Measurements from ENCODE around the gene SORCS1.

The SORCS1 gene

DNA sequence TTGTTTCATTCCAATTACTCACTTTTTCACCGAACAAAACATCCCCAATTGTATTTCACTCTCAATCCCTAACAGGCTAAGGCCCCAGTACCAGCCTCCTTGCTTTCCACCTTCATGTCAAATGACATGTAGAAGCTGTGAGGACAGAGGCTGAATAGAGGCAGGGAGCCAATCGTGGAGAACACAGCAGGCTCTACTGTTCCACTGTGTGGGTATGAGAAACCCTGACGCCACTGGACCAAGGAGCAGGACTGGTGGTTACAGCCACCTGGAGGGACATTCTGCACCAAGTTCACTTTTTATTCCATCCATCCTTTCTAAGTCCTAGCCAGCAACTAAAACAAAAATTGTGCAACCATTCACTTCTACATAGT is 502.8 kb downstream of the SORCS1 start:
- no peak overlapping the region for H3K9ac ChIP-seq (ENCODE audit: low read length)
- H3K27me3 ChIP-seq (ENCODE audit: insufficient read depth, low read length) = no peaks in the 10 kb centered on the region
- no peaks in the 10 kb centered on the region for H3K36me3 ChIP-seq (ENCODE audit: insufficient read depth, low read length)
- no peak overlapping the region for H3K4me3 ChIP-seq (ENCODE audit: low read depth, low read length, poor library complexity, severe bottlenecking)
- H3K27ac ChIP-seq (ENCODE audit: low read depth, low read length, poor library complexity, severe bottlenecking) = no peak overlapping the region
- TF ChIP-seq EZH2 (IDR thresholded peaks at IDR 0.05; ENCODE audit: borderline replicate concordance, low read length) = no peak
- TF ChIP-seq, protein P1, sequence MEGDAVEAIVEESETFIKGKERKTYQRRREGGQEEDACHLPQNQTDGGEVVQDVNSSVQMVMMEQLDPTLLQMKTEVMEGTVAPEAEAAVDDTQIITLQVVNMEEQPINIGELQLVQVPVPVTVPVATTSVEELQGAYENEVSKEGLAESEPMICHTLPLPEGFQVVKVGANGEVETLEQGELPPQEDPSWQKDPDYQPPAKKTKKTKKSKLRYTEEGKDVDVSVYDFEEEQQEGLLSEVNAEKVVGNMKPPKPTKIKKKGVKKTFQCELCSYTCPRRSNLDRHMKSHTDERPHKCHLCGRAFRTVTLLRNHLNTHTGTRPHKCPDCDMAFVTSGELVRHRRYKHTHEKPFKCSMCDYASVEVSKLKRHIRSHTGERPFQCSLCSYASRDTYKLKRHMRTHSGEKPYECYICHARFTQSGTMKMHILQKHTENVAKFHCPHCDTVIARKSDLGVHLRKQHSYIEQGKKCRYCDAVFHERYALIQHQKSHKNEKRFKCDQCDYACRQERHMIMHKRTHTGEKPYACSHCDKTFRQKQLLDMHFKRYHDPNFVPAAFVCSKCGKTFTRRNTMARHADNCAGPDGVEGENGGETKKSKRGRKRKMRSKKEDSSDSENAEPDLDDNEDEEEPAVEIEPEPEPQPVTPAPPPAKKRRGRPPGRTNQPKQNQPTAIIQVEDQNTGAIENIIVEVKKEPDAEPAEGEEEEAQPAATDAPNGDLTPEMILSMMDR (IDR thresholded peaks at IDR 0.05; ENCODE audit: low read length) = no peak
- no peak overlapping the region for H2AFZ ChIP-seq (ENCODE audit: low read length)
- H3K4me1 ChIP-seq (ENCODE audit: insufficient read depth, low read length, severe bottlenecking) = no peaks in the 10 kb centered on the region
- H4K20me1 ChIP-seq (ENCODE audit: insufficient read depth, low read length) = no peaks in the 10 kb centered on the region
- no peaks in the 10 kb centered on the region for H3F3A ChIP-seq (ENCODE audit: insufficient read depth, low read length)
- H3K9me3 ChIP-seq (ENCODE audit: low read length) = no peaks in the 10 kb centered on the region
- H3K9me2 ChIP-seq (ENCODE audit: low read depth, low read length) = no peaks in the 10 kb centered on the region
- H3K79me2 ChIP-seq (ENCODE audit: insufficient read depth, low read length) = no peaks in the 10 kb centered on the region
- no peak overlapping the region for H3K4me2 ChIP-seq (ENCODE audit: low read length)

DNA sequence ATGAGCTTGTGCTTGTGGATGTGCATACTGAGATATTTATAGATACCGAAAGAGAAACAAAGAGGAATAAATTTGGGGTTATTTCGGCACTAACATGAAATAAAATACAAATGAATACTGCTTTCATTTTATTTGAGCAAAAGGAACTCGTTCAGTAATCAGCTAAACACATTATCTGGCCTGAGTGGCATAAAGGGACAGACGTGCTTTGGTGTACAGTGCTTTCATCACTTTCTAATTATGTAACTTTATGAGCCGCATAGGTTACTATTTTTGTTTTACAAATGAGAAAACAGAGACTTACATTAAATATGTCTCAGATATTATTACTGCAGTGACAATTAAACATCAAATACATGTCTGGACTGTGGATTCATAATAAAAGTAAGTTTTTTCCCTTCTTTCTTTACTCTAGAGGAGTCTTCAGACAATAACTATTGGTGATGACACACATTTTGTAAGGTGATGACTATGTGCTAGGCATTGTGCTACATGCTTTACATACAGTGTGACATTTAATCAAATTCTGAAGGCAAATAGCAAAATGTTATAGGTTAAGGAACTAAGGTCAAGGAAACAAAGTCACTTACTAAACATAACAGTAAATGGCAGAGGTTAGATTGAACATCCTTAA is 503.3 kb downstream of the SORCS1 start:
- no peaks in the 10 kb centered on the region for H3K9me3 ChIP-seq (ENCODE audit: low read length)
- H4K20me1 ChIP-seq (ENCODE audit: insufficient read depth, low read length) = no peaks in the 10 kb centered on the region
- no peak for TF ChIP-seq EZH2 (IDR thresholded peaks at IDR 0.05; ENCODE audit: borderline replicate concordance, low read length)
- TF ChIP-seq, protein P1 (IDR thresholded peaks at IDR 0.05; ENCODE audit: low read length) = no peak
- no peaks in the 10 kb centered on the region for H3K9me2 ChIP-seq (ENCODE audit: low read depth, low read length)
- no peaks in the 10 kb centered on the region for H3K4me1 ChIP-seq (ENCODE audit: insufficient read depth, low read length, severe bottlenecking)
- no peaks in the 10 kb centered on the region for H3K27me3 ChIP-seq (ENCODE audit: insufficient read depth, low read length)
- H2AFZ ChIP-seq (ENCODE audit: low read length) = no peak overlapping the region
- no peaks in the 10 kb centered on the region for H3F3A ChIP-seq (ENCODE audit: insufficient read depth, low read length)
- H3K9ac ChIP-seq (ENCODE audit: low read length) = no peak overlapping the region
- no peak overlapping the region for H3K4me2 ChIP-seq (ENCODE audit: low read length)
- no peak overlapping the region for H3K27ac ChIP-seq (ENCODE audit: low read depth, low read length, poor library complexity, severe bottlenecking)
- no peak overlapping the region for H3K4me3 ChIP-seq (ENCODE audit: low read depth, low read length, poor library complexity, severe bottlenecking)
- no peaks in the 10 kb centered on the region for H3K79me2 ChIP-seq (ENCODE audit: insufficient read depth, low read length)
- H3K36me3 ChIP-seq (ENCODE audit: insufficient read depth, low read length) = no peaks in the 10 kb centered on the region

DNA sequence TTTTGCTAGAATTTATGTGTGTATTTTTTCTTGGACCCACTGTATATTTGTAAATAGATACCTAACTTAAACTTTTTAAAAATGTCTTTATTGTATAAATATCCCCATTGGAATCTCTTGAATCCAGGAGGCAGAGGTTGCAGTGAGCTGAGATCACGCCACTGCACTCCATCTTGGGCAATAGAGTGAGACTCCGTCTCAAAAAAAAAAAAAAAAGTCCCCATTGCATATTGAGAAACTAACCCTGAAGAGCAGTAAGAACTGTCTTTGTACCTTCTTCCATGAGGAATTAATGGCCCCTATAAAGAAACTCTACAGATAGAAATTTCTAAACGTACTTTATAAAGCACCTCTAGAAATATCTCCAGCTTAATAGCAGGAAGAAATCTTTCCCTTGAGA is 504.0 kb downstream of the SORCS1 start:
- Histone ChIP-seq H3K4me3 (ENCODE audit: low read depth, low read length, poor library complexity, severe bottlenecking) (no peak overlapping the region), H3K36me3 (ENCODE audit: insufficient read depth, low read length) (no peaks in the 10 kb centered on the region), H3F3A (ENCODE audit: insufficient read depth, low read length) (no peaks in the 10 kb centered on the region), H3K79me2 (ENCODE audit: insufficient read depth, low read length) (no peaks in the 10 kb centered on the region), H3K27ac (ENCODE audit: low read depth, low read length, poor library complexity, severe bottlenecking) (no peak overlapping the region), H3K9me3 (ENCODE audit: low read length) (no peaks in the 10 kb centered on the region), H3K4me1 (ENCODE audit: insufficient read depth, low read length, severe bottlenecking) (no peaks in the 10 kb centered on the region), H3K9ac (ENCODE audit: low read length) (no peak overlapping the region), H3K9me2 (ENCODE audit: low read depth, low read length) (no peaks in the 10 kb centered on the region), H2AFZ (ENCODE audit: low read length) (no peak overlapping the region), H4K20me1 (ENCODE audit: insufficient read depth, low read length) (no peaks in the 10 kb centered on the region), H3K4me2 (ENCODE audit: low read length) (no peak overlapping the region), H3K27me3 (ENCODE audit: insufficient read depth, low read length) (no peaks in the 10 kb centered on the region)
- TF ChIP-seq, protein P1 (IDR thresholded peaks at IDR 0.05; ENCODE audit: low read length) = no peak
- no peak for TF ChIP-seq EZH2 (IDR thresholded peaks at IDR 0.05; ENCODE audit: borderline replicate concordance, low read length)
